ENCODE measurements around the gene ANKRD63. TPM values are rescaled to one million over a fixed set of nuclear protein-coding genes. Genes with fewer than 3 reads are reported as not detected.
A peak's percentile ranks its signal among the peaks of the same experiment; 100 is the strongest.

The ANKRD63 gene
- total and polyA plus RNA-seq, 9 of the 15 experiments (the other 6 are each of a cell fraction or from before 2014, with no cell fraction given) = 1.3 to 2.0 (median 1.8) TPM; not detected in 6

DNA sequence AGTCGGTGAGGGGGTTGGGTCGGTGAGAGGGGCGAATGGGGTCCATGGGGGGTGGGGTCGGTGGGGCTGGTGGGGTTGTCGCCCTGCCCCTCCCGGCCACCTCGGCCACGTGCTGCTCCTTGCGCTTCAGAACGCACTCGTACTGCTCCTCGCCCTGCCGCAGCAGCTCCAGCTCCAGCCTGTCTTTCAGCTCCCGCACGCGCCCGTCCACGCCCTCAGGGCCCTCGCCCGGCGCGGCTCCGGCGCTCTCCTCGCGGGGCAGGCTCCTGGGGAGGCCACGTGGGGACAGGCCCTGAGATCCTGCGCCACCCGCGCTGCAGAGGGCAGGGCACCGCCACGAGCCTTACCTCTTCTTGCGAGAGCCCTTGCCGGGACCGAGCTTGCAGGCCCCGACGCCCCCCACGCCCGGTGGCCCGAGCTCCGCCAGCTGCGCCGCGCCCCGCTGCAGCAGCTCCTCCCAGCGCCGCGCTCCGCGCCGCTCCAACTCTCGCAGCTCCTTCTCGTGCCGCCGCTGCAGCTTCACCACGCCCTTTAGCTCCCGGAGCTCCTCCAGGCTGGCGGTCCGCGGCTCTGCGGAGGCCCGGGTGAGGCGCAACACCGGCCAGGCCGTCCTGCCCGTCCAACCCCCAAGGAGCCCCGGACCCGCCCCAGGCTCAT, 8.2 kb upstream of the ANKRD63 start (continued):
- TF ChIP-seq MAZ (CRISPR knock-in tag; conservative IDR thresholded peaks at IDR 0.05 in 1 of 2, IDR thresholded peaks at IDR 0.05 in 1 of 2) (no peak), PPARD (CRISPR knock-in tag; IDR thresholded peaks at IDR 0.05) (no peak), FOXM1 (IDR thresholded peaks at IDR 0.05; ENCODE audit: low read depth) (no peak), FOXM1 (CRISPR knock-in tag; IDR thresholded peaks at IDR 0.05; ENCODE audit: low read depth) (0 out of 2 replicates have a peak, but pooled peaks have one; percentile 48), MAFF (IDR thresholded peaks at IDR 0.05; ENCODE audit: low read length) (no peak), SLC30A9 (CRISPR knock-in tag; IDR thresholded peaks at IDR 0.05) (no peak), PURB (CRISPR knock-in tag; IDR thresholded peaks at IDR 0.05; ENCODE audit: low read depth) (no peak), ZNF551 (CRISPR knock-in tag; IDR thresholded peaks at IDR 0.05) (no peak), BACH1 (tag; IDR thresholded peaks at IDR 0.05) (no peak), THRAP3 (IDR thresholded peaks at IDR 0.05; ENCODE audit: borderline replicate concordance) (no peak), CREBBP (IDR thresholded peaks at IDR 0.05; ENCODE audit: low read depth, low read length) (no peak), HNRNPLL (IDR thresholded peaks at IDR 0.05; ENCODE audit: low read depth, low read length, poor library complexity, severe bottlenecking) (peak; percentile 55), ATF1 (CRISPR knock-in tag; IDR thresholded peaks at IDR 0.05) (no peak), ATF1 (tag; IDR thresholded peaks at IDR 0.05) (no peak), GATA2 (CRISPR knock-in tag; IDR thresholded peaks at IDR 0.05) (no peak), NCOA4 (IDR thresholded peaks at IDR 0.05; ENCODE audit: partially characterized antibody) (no peak), NR2F6 (CRISPR knock-in tag; IDR thresholded peaks at IDR 0.05) (no peak), ERF (CRISPR knock-in tag; IDR thresholded peaks at IDR 0.05) (no peak), BCL6 (CRISPR knock-in tag; IDR thresholded peaks at IDR 0.05) (no peak), CEBPG (CRISPR knock-in tag; IDR thresholded peaks at IDR 0.05) (no peak), CEBPG (tag; conservative IDR thresholded peaks at IDR 0.05 in 1 of 2, IDR thresholded peaks at IDR 0.05 in 1 of 2) (no peak)
- TF ChIP-seq, protein P1, sequence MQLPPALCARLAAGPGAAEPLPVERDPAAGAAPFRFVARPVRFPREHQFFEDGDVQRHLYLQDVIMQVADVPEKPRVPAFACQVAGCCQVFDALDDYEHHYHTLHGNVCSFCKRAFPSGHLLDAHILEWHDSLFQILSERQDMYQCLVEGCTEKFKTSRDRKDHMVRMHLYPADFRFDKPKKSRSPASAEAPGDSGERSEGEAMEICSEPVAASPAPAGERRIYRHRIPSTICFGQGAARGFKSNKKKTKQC (CRISPR knock-in tag; IDR thresholded peaks at IDR 0.05) = peak; percentile 68; the same call in 1 of the 2 replicates
- TF ChIP-seq, protein P2, sequence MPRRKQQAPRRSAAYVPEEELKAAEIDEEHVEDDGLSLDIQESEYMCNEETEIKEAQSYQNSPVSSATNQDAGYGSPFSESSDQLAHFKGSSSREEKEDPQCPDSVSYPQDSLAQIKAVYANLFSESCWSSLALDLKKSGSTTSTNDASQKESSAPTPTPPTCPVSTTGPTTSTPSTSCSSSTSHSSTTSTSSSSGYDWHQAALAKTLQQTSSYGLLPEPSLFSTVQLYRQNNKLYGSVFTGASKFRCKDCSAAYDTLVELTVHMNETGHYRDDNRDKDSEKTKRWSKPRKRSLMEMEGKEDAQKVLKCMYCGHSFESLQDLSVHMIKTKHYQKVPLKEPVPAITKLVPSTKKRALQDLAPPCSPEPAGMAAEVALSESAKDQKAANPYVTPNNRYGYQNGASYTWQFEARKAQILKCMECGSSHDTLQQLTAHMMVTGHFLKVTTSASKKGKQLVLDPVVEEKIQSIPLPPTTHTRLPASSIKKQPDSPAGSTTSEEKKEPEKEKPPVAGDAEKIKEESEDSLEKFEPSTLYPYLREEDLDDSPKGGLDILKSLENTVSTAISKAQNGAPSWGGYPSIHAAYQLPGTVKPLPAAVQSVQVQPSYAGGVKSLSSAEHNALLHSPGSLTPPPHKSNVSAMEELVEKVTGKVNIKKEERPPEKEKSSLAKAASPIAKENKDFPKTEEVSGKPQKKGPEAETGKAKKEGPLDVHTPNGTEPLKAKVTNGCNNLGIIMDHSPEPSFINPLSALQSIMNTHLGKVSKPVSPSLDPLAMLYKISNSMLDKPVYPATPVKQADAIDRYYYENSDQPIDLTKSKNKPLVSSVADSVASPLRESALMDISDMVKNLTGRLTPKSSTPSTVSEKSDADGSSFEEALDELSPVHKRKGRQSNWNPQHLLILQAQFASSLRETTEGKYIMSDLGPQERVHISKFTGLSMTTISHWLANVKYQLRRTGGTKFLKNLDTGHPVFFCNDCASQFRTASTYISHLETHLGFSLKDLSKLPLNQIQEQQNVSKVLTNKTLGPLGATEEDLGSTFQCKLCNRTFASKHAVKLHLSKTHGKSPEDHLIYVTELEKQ (CRISPR knock-in tag; IDR thresholded peaks at IDR 0.05) = no peak
- TF ChIP-seq, protein P3, sequence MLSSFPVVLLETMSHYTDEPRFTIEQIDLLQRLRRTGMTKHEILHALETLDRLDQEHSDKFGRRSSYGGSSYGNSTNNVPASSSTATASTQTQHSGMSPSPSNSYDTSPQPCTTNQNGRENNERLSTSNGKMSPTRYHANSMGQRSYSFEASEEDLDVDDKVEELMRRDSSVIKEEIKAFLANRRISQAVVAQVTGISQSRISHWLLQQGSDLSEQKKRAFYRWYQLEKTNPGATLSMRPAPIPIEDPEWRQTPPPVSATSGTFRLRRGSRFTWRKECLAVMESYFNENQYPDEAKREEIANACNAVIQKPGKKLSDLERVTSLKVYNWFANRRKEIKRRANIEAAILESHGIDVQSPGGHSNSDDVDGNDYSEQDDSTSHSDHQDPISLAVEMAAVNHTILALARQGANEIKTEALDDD (IDR thresholded peaks at IDR 0.05) = no peak
- TF ChIP-seq, protein P4, sequence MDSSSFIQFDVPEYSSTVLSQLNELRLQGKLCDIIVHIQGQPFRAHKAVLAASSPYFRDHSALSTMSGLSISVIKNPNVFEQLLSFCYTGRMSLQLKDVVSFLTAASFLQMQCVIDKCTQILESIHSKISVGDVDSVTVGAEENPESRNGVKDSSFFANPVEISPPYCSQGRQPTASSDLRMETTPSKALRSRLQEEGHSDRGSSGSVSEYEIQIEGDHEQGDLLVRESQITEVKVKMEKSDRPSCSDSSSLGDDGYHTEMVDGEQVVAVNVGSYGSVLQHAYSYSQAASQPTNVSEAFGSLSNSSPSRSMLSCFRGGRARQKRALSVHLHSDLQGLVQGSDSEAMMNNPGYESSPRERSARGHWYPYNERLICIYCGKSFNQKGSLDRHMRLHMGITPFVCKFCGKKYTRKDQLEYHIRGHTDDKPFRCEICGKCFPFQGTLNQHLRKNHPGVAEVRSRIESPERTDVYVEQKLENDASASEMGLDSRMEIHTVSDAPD (CRISPR knock-in tag; IDR thresholded peaks at IDR 0.05) = no peak

Measured in K562 (cell line).